Tibial artery (tissue), 4 donors: ENCODE measurements around the gene PXYLP1.
A peak's percentile ranks its signal among the peaks of the same experiment; 100 is the strongest.

Source experiments
- DNase-seq, 2 donors: peaks; one replicate each; pipeline ENCODE4 v3.0.0-alpha.2; 2019
- H3K27ac ChIP-seq, 2 donors: fragments of 200-600 bp; sonication (generic) in 1 of 2; 1 replicate in 1 of 2; 2 replicates in 1 of 2; pipeline ENCODE4 v1.5.1; 2018 to 2019; ENCODE audit warnings: mild to moderate bottlenecking in 1 of 2
- H3K27me3 ChIP-seq, 2 donors: fragments of 200-600 bp; sonication (generic) in 1 of 2; one replicate each; pipeline versions ENCODE4 v1.5.1 to v1.6.0; 2016 to 2019
- H3K36me3 ChIP-seq, 3 donors: fragments of 200-600 bp; sonication (generic) in 2 of 3; one replicate each; pipeline ENCODE4 v1.5.1; 2016 to 2019; ENCODE audit warnings: mild to moderate bottlenecking in 2 of 3
- H3K4me1 ChIP-seq, 4 donors: fragments of 200-600 bp; sonication (generic) in 2 of 4; 1 replicate in 3 of 4; 2 replicates in 1 of 4; pipeline ENCODE4 v1.5.1; 2016 to 2019
- H3K4me3 ChIP-seq, 2 donors: fragments of 200-600 bp; sonication (generic) in 1 of 2; 1 replicate in 1 of 2; 2 replicates in 1 of 2; pipeline ENCODE4 v1.5.1; 2018 to 2019; ENCODE audit warnings: mild to moderate bottlenecking in 2 of 2
- H3K9me3 ChIP-seq, 3 donors: fragments of 200-600 bp; sonication (generic) in 1 of 3; one replicate each; pipeline ENCODE4 v1.5.1; 2016 to 2019
- CTCF ChIP-seq, 2 experiments: fragments of 200-600 bp in 1 of 2; fragments of 450-650 bp in 1 of 2; IDR thresholded peaks; one replicate each; pipeline ENCODE4 v1.5.1; 2017 to 2019; ENCODE audit warnings: antibody characterized with exemption in 2 of 2, mild to moderate bottlenecking in 1 of 2, moderate library complexity in 1 of 2
- intact Hi-C: fragments of 100-400 bp; cut with DNase I; formaldehyde crosslinking; loops from one replicate; pipeline ENCODE4 v1.15.0; 2023; ENCODE audit warnings: low total_unique reads

Gene PXYLP1

DNA sequence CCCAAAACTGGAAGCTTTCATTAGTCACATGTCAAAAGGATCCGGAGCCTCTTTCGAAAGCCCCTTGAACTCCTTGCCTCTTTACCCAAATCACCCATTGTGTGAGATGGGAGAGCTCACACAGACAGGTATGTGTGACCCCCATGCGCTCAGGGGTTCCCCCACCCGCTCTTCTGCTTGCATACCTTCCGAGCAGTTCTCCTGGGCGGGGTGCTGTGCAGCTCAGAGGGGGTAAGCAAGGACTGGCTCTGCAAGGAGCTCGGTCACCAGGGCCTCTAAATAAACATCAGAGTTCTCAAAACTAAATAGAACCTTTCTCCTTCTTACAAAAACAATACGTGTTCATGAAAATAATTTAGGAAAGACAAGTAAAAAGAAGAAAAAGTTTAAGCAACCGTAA, 55.7 kb downstream of the PXYLP1 start:
- DNase-seq = peak in 1 of 2 donors; percentile 39
- Histone ChIP-seq H3K9me3 (no peaks in the 10 kb centered on the region), H3K36me3 (peaks cover 0 to 23% (median 3%) of the 10 kb centered on the region in 3 donors), H3K27ac (no peak overlapping the region), H3K4me3 (no peak overlapping the region), H3K27me3 (no peaks in the 10 kb centered on the region), H3K4me1 (peaks cover 0 to 35% (median 17%) of the 10 kb centered on the region in 4 donors)
- no peak for TF ChIP-seq CTCF (IDR thresholded peaks at IDR 0.05)
- intact Hi-C loops = no loop called here

DNA sequence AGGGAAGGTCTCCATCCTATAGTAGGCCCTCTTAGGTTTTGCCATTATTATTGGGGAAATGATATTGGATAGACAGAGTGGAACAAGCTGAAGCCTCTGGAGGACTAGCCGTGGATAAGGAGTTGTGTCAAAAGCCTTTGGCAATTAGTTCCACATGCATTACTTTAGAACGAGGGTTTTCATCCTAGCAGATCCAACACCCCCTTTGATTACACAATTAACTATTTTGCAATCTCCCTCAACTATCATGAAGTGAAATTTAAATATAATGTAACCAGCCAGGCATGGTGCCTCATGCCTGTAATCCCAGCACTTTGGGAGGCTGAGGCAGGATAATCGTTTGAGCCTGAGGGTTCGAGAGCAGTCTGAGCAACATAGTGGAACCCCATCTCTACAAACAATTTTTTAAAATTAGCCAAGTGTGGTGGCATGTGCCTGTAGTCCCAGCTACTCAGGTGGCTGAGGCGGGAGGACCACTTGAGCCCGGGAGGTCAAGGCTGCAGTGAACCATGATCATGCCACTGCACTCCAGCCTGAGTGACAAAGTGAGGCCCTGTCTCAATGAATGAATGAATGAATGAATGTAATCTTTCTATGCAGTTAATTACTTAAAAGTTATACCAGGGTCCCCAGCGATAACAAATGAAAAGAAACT, 56.8 kb downstream of the PXYLP1 start:
- no peak for TF ChIP-seq CTCF (IDR thresholded peaks at IDR 0.05)
- intact Hi-C loops = no loop called here
- DNase-seq = peak in 1 of 2 donors; percentile 12
- no peaks in the 10 kb centered on the region for H3K9me3 ChIP-seq
- H3K27ac ChIP-seq = peak overlapping the region in 1 of 2 donors; percentile 80
- peaks cover 0 to 23% (median 3%) of the 10 kb centered on the region in 3 donors for H3K36me3 ChIP-seq
- no peak overlapping the region for H3K4me3 ChIP-seq
- peaks cover 0 to 47% (median 22%) of the 10 kb centered on the region in 4 donors for H3K4me1 ChIP-seq
- H3K27me3 ChIP-seq = no peaks in the 10 kb centered on the region

DNA sequence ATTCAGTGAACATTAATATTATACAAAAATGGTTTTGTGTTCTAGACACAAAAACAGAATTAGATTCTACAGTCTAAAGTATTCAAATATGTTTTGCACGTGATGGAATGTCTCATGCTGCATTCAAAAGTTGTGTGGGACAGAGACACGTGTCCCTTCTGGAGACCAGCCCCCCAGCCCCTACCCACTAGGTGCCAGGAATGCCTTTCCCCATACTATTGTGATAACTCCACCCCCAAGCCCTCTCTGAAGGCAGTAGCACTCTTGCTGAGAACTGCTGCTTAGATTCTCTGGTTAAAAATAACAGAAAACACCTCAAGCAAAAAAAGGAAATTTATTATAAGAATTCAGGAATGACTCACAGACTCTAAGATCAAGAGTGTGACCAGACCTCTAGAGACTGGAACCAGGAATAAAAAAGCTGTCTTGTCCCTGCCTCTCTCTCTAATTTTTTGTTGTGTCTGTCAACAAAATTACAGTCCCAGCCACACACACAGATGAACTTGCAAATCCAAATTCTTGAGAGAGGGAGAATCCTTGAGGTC, 57.7 kb downstream of the PXYLP1 start:
- peaks cover 0 to 55% (median 26%) of the 10 kb centered on the region in 4 donors for H3K4me1 ChIP-seq
- no peak for TF ChIP-seq CTCF (IDR thresholded peaks at IDR 0.05)
- intact Hi-C loops = no loop called here
- H3K9me3 ChIP-seq = no peaks in the 10 kb centered on the region
- H3K27ac ChIP-seq = peak overlapping the region in 1 of 2 donors; percentile 80
- peak in 1 of 2 donors; percentile 29 for DNase-seq
- no peak overlapping the region for H3K4me3 ChIP-seq
- peaks cover 0 to 23% (median 3%) of the 10 kb centered on the region in 3 donors for H3K36me3 ChIP-seq
- no peaks in the 10 kb centered on the region for H3K27me3 ChIP-seq

- Histone ChIP-seq H3K4me3 (no peak overlapping the region), H3K27me3 (no peaks in the 10 kb centered on the region), H3K27ac (peak overlapping the region; percentile 68 to 80), H3K9me3 (no peaks in the 10 kb centered on the region), H3K36me3 (peaks cover 0 to 23% (median 3%) of the 10 kb centered on the region in 3 donors), H3K4me1 (peaks cover 0 to 61% (median 26%) of the 10 kb centered on the region in 4 donors)
- intact Hi-C loops = loop anchor here (10.0 kb wide), 1 partner anchor 347 kb away; the partner anchor contains the start of gene SLC25A36
- no peak for DNase-seq
- TF ChIP-seq CTCF (IDR thresholded peaks at IDR 0.05) = no peak
Measured at GRCh38 chr3:141291559-141292355, 60.1 kb downstream of the PXYLP1 start.

GRCh38 chr3:141292356-141293058, 60.9 kb downstream of the PXYLP1 start:
- Histone ChIP-seq H3K27me3 (no peaks in the 10 kb centered on the region), H3K9me3 (no peaks in the 10 kb centered on the region), H3K27ac (peak overlapping the region; percentile 68 to 80), H3K36me3 (peaks cover 0 to 18% (median 3%) of the 10 kb centered on the region in 3 donors), H3K4me3 (no peak overlapping the region), H3K4me1 (peaks cover 0 to 61% (median 26%) of the 10 kb centered on the region in 4 donors)
- DNase-seq = no peak
- no peak for TF ChIP-seq CTCF (IDR thresholded peaks at IDR 0.05)
- intact Hi-C loops = loop anchor here (10.0 kb wide), 1 partner anchor 348 kb away; the partner anchor contains the start of gene SLC25A36
